ENCODE measurements around the gene APRT. TPM values are rescaled to one million over a fixed set of nuclear protein-coding genes. Genes with fewer than 3 reads are reported as not detected.
"Not testable (repeated sequence)": the region's sequence is repeated elsewhere in the genome, so short reads cannot be mapped to it uniquely, and the experiment has no call there.

The APRT gene
- total RNA-seq, 4 donors from 2014 or later = 56.2 to 78.7 (median 62.4) TPM

- DNase-seq (no peak), ATAC-seq (no peak)
- H3K27ac ChIP-seq = no peak overlapping the region
- in situ Hi-C loops (cut with MboI; ENCODE audit: low sequenced_read_pairs in 4 of 4) = no loop called here
- H3K9me3 ChIP-seq = no peaks in the 10 kb centered on the region
- no peaks in the 10 kb centered on the region for H3K27me3 ChIP-seq
- H3K4me3 ChIP-seq = no peak overlapping the region
- peaks cover 0 to 5% of the 10 kb centered on the region in 2 donors for H3K36me3 ChIP-seq
- no peaks in the 10 kb centered on the region for H3K4me1 ChIP-seq
- TF ChIP-seq POLR2A (IDR thresholded peaks at IDR 0.05) = no peak
- TF ChIP-seq CTCF (IDR thresholded peaks at IDR 0.05 in 4 of 5, conservative IDR thresholded peaks at IDR 0.05 in 1 of 5) = no peak
- intact Hi-C loops (cut with DNase I; ENCODE audit: low total_unique reads) = no loop called here
Measured at GRCh38 chr16:88827727-88828126, 16.0 kb upstream of the APRT start.

GRCh38 chr16:88826070-88826840 lies 14.5 kb upstream of the APRT start:
- intact Hi-C loops (cut with DNase I; ENCODE audit: low total_unique reads) = no loop called here
- in situ Hi-C loops (cut with MboI; ENCODE audit: low sequenced_read_pairs in 4 of 4) = no loop called here
- Histone ChIP-seq H3K36me3 (peaks cover 0 to 11% of the 10 kb centered on the region in 2 donors), H3K27ac (no peak overlapping the region), H3K4me3 (no peak overlapping the region), H3K4me1 (no peaks in the 10 kb centered on the region), H3K9me3 (no peaks in the 10 kb centered on the region), H3K27me3 (no peaks in the 10 kb centered on the region)
- ATAC-seq (no peak), DNase-seq (no peak)
- TF ChIP-seq CTCF (IDR thresholded peaks at IDR 0.05 in 4 of 5, conservative IDR thresholded peaks at IDR 0.05 in 1 of 5) (no peak), POLR2A (IDR thresholded peaks at IDR 0.05) (no peak)

GRCh38 chr16:88825146-88825545 lies 13.4 kb upstream of the APRT start:
- in situ Hi-C loops (cut with MboI; ENCODE audit: low sequenced_read_pairs in 4 of 4) (no loop called here), intact Hi-C loops (cut with DNase I; ENCODE audit: low total_unique reads) (no loop called here)
- no peaks in the 10 kb centered on the region for H3K4me1 ChIP-seq

GRCh38 chr16:88824256-88825077 lies 12.7 kb upstream of the APRT start:
- H3K27me3 ChIP-seq = no peaks in the 10 kb centered on the region
- TF ChIP-seq POLR2A (IDR thresholded peaks at IDR 0.05) = no peak
- no peak for TF ChIP-seq CTCF (IDR thresholded peaks at IDR 0.05 in 4 of 5, conservative IDR thresholded peaks at IDR 0.05 in 1 of 5)
- ATAC-seq = no peak
- no peaks in the 10 kb centered on the region for H3K9me3 ChIP-seq
- DNase-seq = no peak
- no peaks in the 10 kb centered on the region for H3K4me1 ChIP-seq
- intact Hi-C loops (cut with DNase I; ENCODE audit: low total_unique reads) = no loop called here
- no peak overlapping the region for H3K4me3 ChIP-seq
- no peak overlapping the region for H3K27ac ChIP-seq
- in situ Hi-C loops (cut with MboI; ENCODE audit: low sequenced_read_pairs in 4 of 4) = no loop called here
- H3K36me3 ChIP-seq = peaks cover 0 to 11% of the 10 kb centered on the region in 2 donors

More at GRCh38 chr16:88825146-88825545, 13.4 kb upstream of the APRT start:
- ATAC-seq = no peak
- H3K9me3 ChIP-seq = no peaks in the 10 kb centered on the region
- no peak overlapping the region for H3K27ac ChIP-seq
- H3K4me3 ChIP-seq = no peak overlapping the region
- H3K27me3 ChIP-seq = no peaks in the 10 kb centered on the region
- TF ChIP-seq POLR2A (IDR thresholded peaks at IDR 0.05) (no peak), CTCF (IDR thresholded peaks at IDR 0.05 in 4 of 5, conservative IDR thresholded peaks at IDR 0.05 in 1 of 5) (no peak)
- DNase-seq = no peak
- peaks cover 0 to 11% of the 10 kb centered on the region in 2 donors for H3K36me3 ChIP-seq

GRCh38 chr16:88823646-88824045 lies 11.9 kb upstream of the APRT start:
- H3K27me3 ChIP-seq; ATAC-seq; intact Hi-C loops (cut with DNase I; ENCODE audit: low total_unique reads); DNase-seq; H3K9me3 ChIP-seq; H3K4me3 ChIP-seq; H3K4me1 ChIP-seq; H3K27ac ChIP-seq; in situ Hi-C loops (cut with MboI; ENCODE audit: low sequenced_read_pairs in 4 of 4): not testable (repeated sequence)
- H3K36me3 ChIP-seq = peaks cover 0 to 11% of the 10 kb centered on the region in 2 donors
